Ovary (tissue), 3 donors: ENCODE measurements around the gene EIF3L.

Experiments used
- CTCF ChIP-seq, 3 donors: fragments of 450-650 bp in 2 of 3; fragments of 200-600 bp in 1 of 3; IDR thresholded peaks; one replicate each; pipeline versions ENCODE4 v1.5.1 to v1.8.0; 2016 to 2022; ENCODE audit warnings: antibody characterized with exemption in 3 of 3, mild to moderate bottlenecking in 1 of 3
- POLR2A ChIP-seq: fragments of 450-650 bp; IDR thresholded peaks from one replicate; pipeline ENCODE4 v1.6.1; 2017; ENCODE audit warnings: antibody characterized with exemption, mild to moderate bottlenecking, moderate library complexity
- donor health status: DM: no; HTN: no; CAD: no.

DNA sequence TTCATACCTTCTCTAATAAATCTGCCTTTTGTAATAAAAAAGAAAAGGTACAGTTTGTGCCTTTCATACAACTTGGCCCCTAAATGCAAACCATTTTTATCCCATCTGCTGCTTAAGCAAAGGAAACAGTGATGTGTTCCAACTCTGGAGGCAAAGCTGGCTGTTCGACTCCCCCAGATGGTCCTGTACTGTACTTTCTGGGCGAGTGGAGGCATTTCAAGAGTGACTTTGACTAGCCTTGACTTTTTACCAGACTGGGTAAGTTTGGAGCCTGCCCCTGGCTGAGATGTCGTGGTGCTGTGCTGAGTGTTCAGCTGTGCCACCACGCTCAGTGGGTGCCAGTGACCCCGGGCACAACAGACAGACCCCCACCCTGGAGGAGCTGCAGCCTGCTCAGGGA, 67.1 kb downstream of the EIF3L start:
- TF ChIP-seq POLR2A (no peak), CTCF (IDR thresholded peaks at IDR 0.05) (no peak)
